Activated B cell treated with CpG ODN at 0.5 μM for 24 hours (primary cell): ENCODE measurements around the gene LPIN1. TPM values are rescaled to one million over a fixed set of nuclear protein-coding genes. Genes with fewer than 3 reads are reported as not detected.

Source experiments
- ATAC-seq: fragments of 200-7000 bp; cut with Tn5 transposase; one replicate; pipeline ENCODE4 v1.10.0; 2021; ENCODE audit warnings: low read depth, mild to moderate bottlenecking, moderate library complexity
- CTCF ChIA-PET: fragments of 350-600 bp; sonication (Branson Sonifier 250); formaldehyde crosslinking; loops from one replicate; lab custom pipeline; 2021; ENCODE audit warnings: antibody characterized with exemption; lab: Charles Lee
- POLR2A ChIA-PET: fragments of 350-600 bp; sonication (Branson Sonifier 250); formaldehyde crosslinking; loops from one replicate; lab custom pipeline; 2021; ENCODE audit warnings: antibody characterized with exemption; lab: Charles Lee
- DNase-seq: peaks from one replicate; pipeline ENCODE4 v3.0.0; 2022
- H3K27ac Mint-ChIP-seq: one replicate; pipeline ENCODE4 v1.8.0; 2020; ENCODE audit warnings: mixed read lengths
- H3K27me3 Mint-ChIP-seq: one replicate; pipeline ENCODE4 v1.8.0; 2021; ENCODE audit warnings: mixed read lengths
- H3K36me3 Mint-ChIP-seq: one replicate; pipeline ENCODE4 v1.8.0; 2021; ENCODE audit warnings: low read depth, mixed read lengths
- H3K4me1 Mint-ChIP-seq: one replicate; pipeline ENCODE4 v1.8.0; 2021; ENCODE audit warnings: mixed read lengths
- H3K4me3 Mint-ChIP-seq: one replicate; pipeline ENCODE4 v1.8.0; 2020; ENCODE audit warnings: mild to moderate bottlenecking, mixed read lengths
- H3K9me3 Mint-ChIP-seq: one replicate; pipeline ENCODE4 v1.8.0; 2020; ENCODE audit warnings: mixed read lengths
- CTCF ChIP-seq: fragments of 200-600 bp; IDR thresholded peaks from one replicate; pipeline ENCODE4 v1.8.0; 2022; ENCODE audit warnings: antibody characterized with exemption, mild to moderate bottlenecking
- intact Hi-C: fragments of 100-400 bp; cut with micrococcal nuclease; formaldehyde crosslinking; loops from one replicate; pipeline ENCODE4 v1.15.1; 2024
- total RNA-seq: library from RNA; stranded (reverse); gene quantifications from 2 replicates; pipeline ENCODE4 v1.2.3, GENCODE V29; 2022

LPIN1 gene
- total RNA-seq, 1 donor from 2014 or later, result 74.3 TPM

- no peak for ATAC-seq
- no peak for TF ChIP-seq CTCF
- Mint-ChIP-seq H3K36me3 (no peaks in the 10 kb centered on the region), H3K27me3 (no peaks in the 10 kb centered on the region), H3K27ac (no peak overlapping the region), H3K4me3 (no peak overlapping the region), H3K4me1 (no peaks in the 10 kb centered on the region), H3K9me3 (no peaks in the 10 kb centered on the region)
- intact Hi-C loops, result loop anchor here (2.0 kb wide), 1 partner anchor 51 kb away; no protein-coding TSS in a partner anchor
- DNase-seq, result no peak
- ChIA-PET POLR2A (no interaction called here), CTCF (interaction anchor here (0.9 to 2.1 kb wide), 2 partner anchors 11 to 76 kb away, joined by 5 read pairs; no protein-coding TSS in a partner anchor)
Measured at GRCh38 chr2:11703700-11704099, 42.7 kb upstream of the LPIN1 start.

GRCh38 chr2:11705063-11705462 lies 41.4 kb upstream of the LPIN1 start:
- H3K9me3 Mint-ChIP-seq, result no peaks in the 10 kb centered on the region
- H3K27me3 Mint-ChIP-seq, result no peaks in the 10 kb centered on the region
- TF ChIP-seq CTCF, result no peak
- no peak overlapping the region for H3K27ac Mint-ChIP-seq
- ChIA-PET POLR2A (no interaction called here), CTCF (interaction anchor here (1.1 to 2.1 kb wide), 3 partner anchors 12 to 75 kb away, joined by 4 to 5 read pairs (median 4); no protein-coding TSS in a partner anchor)
- H3K4me1 Mint-ChIP-seq, result no peaks in the 10 kb centered on the region
- intact Hi-C loops, result no loop called here
- no peak overlapping the region for H3K4me3 Mint-ChIP-seq
- ATAC-seq (no peak), DNase-seq (no peak)
- no peaks in the 10 kb centered on the region for H3K36me3 Mint-ChIP-seq

GRCh38 chr2:11705711-11706110 lies 40.7 kb upstream of the LPIN1 start:
- intact Hi-C loops, result no loop called here
- no peak for ATAC-seq
- ChIA-PET POLR2A (no interaction called here), CTCF (interaction anchor here (1.1 kb wide), 1 partner anchor 74 kb away, joined by 4 read pairs; no protein-coding TSS in a partner anchor)
- no peak for DNase-seq
- no peak for TF ChIP-seq CTCF
- Mint-ChIP-seq H3K9me3 (no peaks in the 10 kb centered on the region), H3K27me3 (no peaks in the 10 kb centered on the region), H3K4me3 (no peak overlapping the region), H3K4me1 (no peaks in the 10 kb centered on the region), H3K36me3 (no peaks in the 10 kb centered on the region), H3K27ac (no peak overlapping the region)

GRCh38 chr2:11708106-11708505 lies 38.3 kb upstream of the LPIN1 start:
- ChIA-PET POLR2A (no interaction called here), CTCF (no interaction called here)
- no peak for ATAC-seq
- H3K27me3 Mint-ChIP-seq, result no peaks in the 10 kb centered on the region
- no peaks in the 10 kb centered on the region for H3K36me3 Mint-ChIP-seq
- H3K4me3 Mint-ChIP-seq, result no peak overlapping the region
- no peaks in the 10 kb centered on the region for H3K9me3 Mint-ChIP-seq
- peak overlapping the region; percentile 7 for H3K27ac Mint-ChIP-seq
- TF ChIP-seq CTCF, result no peak
- intact Hi-C loops, result no loop called here
- no peaks in the 10 kb centered on the region for H3K4me1 Mint-ChIP-seq
- no peak for DNase-seq

- Mint-ChIP-seq H3K9me3 (no peaks in the 10 kb centered on the region), H3K4me3 (no peak overlapping the region), H3K4me1 (no peaks in the 10 kb centered on the region), H3K36me3 (no peaks in the 10 kb centered on the region), H3K27ac (no peak overlapping the region), H3K27me3 (no peaks in the 10 kb centered on the region)
- POLR2A ChIA-PET, result no interaction called here
- no peak for ATAC-seq
- DNase-seq, result no peak
- no peak for TF ChIP-seq CTCF
- intact Hi-C loops, result no loop called here
- CTCF ChIA-PET, result no interaction called here
Measured at GRCh38 chr2:11709293-11709692, 37.1 kb upstream of the LPIN1 start.
